Measurements from ENCODE around the gene ARVCF. TPM values are rescaled to one million over a fixed set of nuclear protein-coding genes. Genes with fewer than 3 reads are reported as not detected.
A peak's percentile ranks its signal among the peaks of the same experiment; 100 is the strongest.

The ARVCF gene
- total and polyA plus RNA-seq, 2 of the 8 experiments (the other 6 are each of a cell fraction or from before 2014, with no cell fraction given), result 31.0 to 43.2 TPM

- H3K4ac ChIP-seq (replicated peaks; ENCODE audit: insufficient read length, low read depth, low read length), result no peak overlapping the region
- peak overlapping the region; percentile 32 for H4K91ac ChIP-seq (replicated peaks; ENCODE audit: insufficient read length, low read length)
- H2BK5ac ChIP-seq (ENCODE audit: low read depth, low read length), result peak overlapping the region; percentile 11
- 0 out of 2 replicates have a peak overlapping the region, but pooled peaks have one; percentile 7 for H2AK5ac ChIP-seq (ENCODE audit: low read depth, low read length)
- peak overlapping the region; percentile 21; the same call in 1 of the 2 replicates for H3K27ac ChIP-seq (ENCODE audit: low read depth, low read length)
- H3K18ac ChIP-seq (ENCODE audit: extremely low read depth, low read length), result 0 out of 2 replicates have a peak overlapping the region, but pooled peaks have one; percentile 51
- H3K23ac ChIP-seq (ENCODE audit: insufficient read length), result no peak overlapping the region
- H3K9me3 ChIP-seq (ENCODE audit: insufficient read depth in 2 of 2, low read depth in 1 of 2, low read length in 1 of 2), result no peaks in the 10 kb centered on the region
- H3K56ac ChIP-seq (replicated peaks; ENCODE audit: insufficient read length, low read depth, low read length), result no peak overlapping the region
- ChIA-PET POLR2A (ENCODE audit: partially characterized antibody) (interaction anchor here (0.9 to 1.7 kb wide), 8 partner anchors 9 to 67 kb away, joined by 3 to 17 read pairs (median 4); partner anchors contain the start of gene DGCR8), CTCF (ENCODE audit: partially characterized antibody) (interaction anchor here (0.6 to 10.7 kb wide), 31 partner anchors 10 to 1003 kb away, joined by 3 to 369 read pairs (median 5); partner anchors contain the start of genes GNB1L, RTL10 and TANGO2)
- no peak overlapping the region for H3K14ac ChIP-seq (ENCODE audit: insufficient read length)
- H2BK120ac ChIP-seq (replicated peaks; ENCODE audit: low read depth, low read length), result no peak overlapping the region
- no peak overlapping the region for H4K5ac ChIP-seq (ENCODE audit: insufficient read length, low read depth, low read length)
- DNase-seq (ENCODE audit: low read depth in 1 of 2, low spot score in 2 of 2), result no peak
- H3K4me1 ChIP-seq (replicated peaks in 1 of 4; ENCODE audit: control insufficient read depth in 3 of 4, insufficient read depth in 4 of 4, low read length in 3 of 4), result peaks cover 0 to 7% (median 3%) of the 10 kb centered on the region in 4 experiments; a peak in 4 of 7 replicates
- H4K8ac ChIP-seq (ENCODE audit: extremely low read depth, insufficient read depth, low read length), result no peak overlapping the region; the same call in 1 of the 2 replicates
- no peak overlapping the region for H3K4me2 ChIP-seq (ENCODE audit: insufficient read depth in 1 of 2, low read depth in 2 of 2, low read length in 2 of 2)
- FAIRE-seq, result no peak
- H2BK12ac ChIP-seq (ENCODE audit: low read depth, low read length), result peak overlapping the region; percentile 45; the same call in 1 of the 2 replicates
- H3K9ac ChIP-seq (replicated peaks in 1 of 4; ENCODE audit: extremely low read depth in 1 of 4, low read depth in 3 of 4, low read length in 3 of 4), result no peak overlapping the region
- peaks cover 5 to 22% (median 18%) of the 10 kb centered on the region in 4 experiments for H3K27me3 ChIP-seq (replicated peaks in 1 of 4; ENCODE audit: control insufficient read depth in 3 of 4, extremely low read depth in 1 of 4, insufficient read depth in 3 of 4, low read length in 3 of 4)
- H2BK15ac ChIP-seq (ENCODE audit: low read length), result peak overlapping the region; percentile 75
- WGBS, 2 experiments (ENCODE audit: extremely low coverage in 1 of 2, insufficient coverage in 1 of 2, insufficient read length in 1 of 2, insufficient replicate concordance in 2 of 2, low coverage in 1 of 2, low lambda C conversion rate in 2 of 2, missing lambda C conversion rate in 1 of 2), result 88% methylated on average over 10 of the region's 10 CpGs; no CpG with 5 or more reads in 1 of the 2 experiments
- no peaks in the 10 kb centered on the region for H3K36me3 ChIP-seq (ENCODE audit: control insufficient read depth in 2 of 4, insufficient read depth in 4 of 4, low read length in 3 of 4)
- no peak overlapping the region for H2AFZ ChIP-seq (ENCODE audit: low read length)
- H4K20me1 ChIP-seq (replicated peaks in 1 of 2; ENCODE audit: control insufficient read depth in 1 of 2, insufficient read depth in 2 of 2, low read length in 2 of 2), result peaks cover 4 to 10% of the 10 kb centered on the region in 2 experiments
- H3K23me2 ChIP-seq (ENCODE audit: low read depth, low read length), result peaks cover 4% of the 10 kb centered on the region
- peaks cover 3% of the 10 kb centered on the region; the same call in 1 of the 2 replicates for H3K79me1 ChIP-seq (ENCODE audit: low read depth, low read length)
- no peak overlapping the region for H2BK20ac ChIP-seq (ENCODE audit: low read length)
- H3K4me3 ChIP-seq (ENCODE audit: extremely low read depth in 1 of 4, insufficient read depth in 2 of 4, low read depth in 3 of 4, low read length in 4 of 4), result no peak overlapping the region
- no peaks in the 10 kb centered on the region for H3K79me2 ChIP-seq (ENCODE audit: control insufficient read depth in 1 of 2, insufficient read depth in 2 of 2, low read length in 2 of 2)
- TF ChIP-seq NANOG (IDR thresholded peaks at IDR 0.05; ENCODE audit: insufficient read depth, low read depth, low read length, poor library complexity, severe bottlenecking), result no peak
- no peak for TF ChIP-seq MAFK (IDR thresholded peaks at IDR 0.05; ENCODE audit: low read depth, low read length)
- TF ChIP-seq EP300 (IDR thresholded peaks at IDR 0.05; ENCODE audit: borderline replicate concordance in 1 of 2, low read depth in 2 of 2, low read length in 2 of 2), result no peak
- no peak for TF ChIP-seq HDAC2 (IDR thresholded peaks at IDR 0.05; ENCODE audit: borderline replicate concordance in 1 of 2, low read depth in 2 of 2, low read length in 2 of 2)
- no peak for TF ChIP-seq SUZ12 (IDR thresholded peaks at IDR 0.05; ENCODE audit: low read length)
- no peak for TF ChIP-seq JUN (IDR thresholded peaks at IDR 0.05; ENCODE audit: low read depth, low read length)
- TF ChIP-seq RFX5 (IDR thresholded peaks at IDR 0.05; ENCODE audit: borderline replicate concordance, low read depth, low read length), result no peak
- no peak for TF ChIP-seq BACH1 (IDR thresholded peaks at IDR 0.05; ENCODE audit: low read length)
- TF ChIP-seq SAP30 (IDR thresholded peaks at IDR 0.05; ENCODE audit: insufficient read depth, insufficient replicate concordance, low read length), result no peak
- TF ChIP-seq SP1 (IDR thresholded peaks at IDR 0.05; ENCODE audit: low read depth, low read length), result no peak
- no peak for TF ChIP-seq SP2 (IDR thresholded peaks at IDR 0.05; ENCODE audit: low read length)
- TF ChIP-seq JUND (IDR thresholded peaks at IDR 0.05; ENCODE audit: low read length), result no peak
These were observed 3.8 kb downstream of the ARVCF start for GRCh38 chr22:20012741-20013331.
